ELR (cell line): ENCODE measurements around the gene AHRR.
"Not testable (repeated sequence)": the region's sequence is repeated elsewhere in the genome, so short reads cannot be mapped to it uniquely, and the experiment has no call there.

ENCODE experiments used
- DNase-seq: peaks from one replicate; pipeline ENCODE4 v3.0.0-alpha.2; 2015; ENCODE audit warnings: low read depth

The AHRR gene

DNA sequence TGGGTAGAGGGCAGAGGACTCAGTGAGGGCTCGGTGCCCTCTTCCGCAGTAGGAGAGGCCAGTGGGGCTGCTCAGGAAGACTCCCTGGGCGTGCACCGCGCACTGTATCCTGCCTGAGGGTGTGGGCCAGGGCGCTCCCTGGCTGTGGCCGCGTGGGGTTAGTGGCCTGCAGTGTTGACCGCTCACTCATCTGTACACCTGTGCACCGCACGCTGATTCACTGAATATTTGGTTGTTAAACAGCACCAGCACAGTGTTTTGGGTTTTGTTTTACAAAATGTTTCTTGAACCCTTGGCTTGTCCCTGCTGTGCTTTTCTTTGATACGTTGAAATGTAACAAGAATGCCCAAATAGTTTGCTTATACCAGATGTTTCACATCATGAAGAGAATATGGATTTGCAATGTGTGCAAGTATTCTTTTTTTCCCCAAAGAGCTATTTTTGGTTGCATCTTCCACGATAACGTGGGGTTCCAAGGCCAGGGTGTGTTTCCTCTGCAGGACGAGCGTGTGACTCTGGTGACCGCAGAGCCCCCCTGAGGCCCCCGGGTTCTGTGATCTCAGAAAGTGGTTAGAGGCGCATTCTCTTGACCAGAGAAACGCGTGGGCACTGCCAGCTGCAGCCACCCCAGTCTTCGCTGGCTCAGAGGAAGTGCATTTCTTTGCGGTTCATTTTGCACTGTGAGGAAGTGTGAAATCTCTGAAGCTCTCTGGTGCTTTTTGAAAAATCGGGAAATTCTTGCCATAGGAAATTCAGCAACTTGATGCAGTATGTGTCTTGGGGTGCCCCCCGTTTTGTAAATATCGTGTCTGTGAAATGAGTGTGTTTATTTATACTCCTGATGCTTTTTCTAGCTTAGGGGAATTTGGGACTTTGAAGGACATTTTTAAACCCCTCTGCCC lies 46.9 kb downstream of the AHRR start:
- DNase-seq = peak; percentile 92

- peak; percentile 71 for DNase-seq
Observed at GRCh38 chr5:369151-369868, 47.8 kb downstream of the AHRR start.

DNA sequence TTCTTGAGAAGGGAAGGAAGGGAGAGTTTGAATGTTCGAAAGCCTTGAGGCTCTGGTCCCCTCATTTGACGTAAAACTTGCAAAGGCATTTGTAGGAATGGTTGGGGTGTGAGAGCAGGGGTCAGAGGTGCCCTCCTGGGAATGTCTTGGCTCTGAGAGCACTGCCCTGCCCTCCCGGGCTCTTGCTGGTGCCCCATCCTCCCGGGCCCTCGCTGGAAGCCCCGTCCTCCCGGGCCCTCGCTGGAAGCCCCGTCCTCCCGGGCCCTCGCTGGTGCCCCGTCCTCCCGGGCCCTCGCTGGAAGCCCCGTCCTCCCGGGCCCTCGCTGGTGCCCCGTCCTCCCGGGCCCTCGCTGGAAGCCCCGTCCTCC lies 48.3 kb downstream of the AHRR start:
- not testable (repeated sequence) for DNase-seq

GRCh38 chr5:370311-370958 lies 48.9 kb downstream of the AHRR start:
- no peak for DNase-seq

GRCh38 chr5:370959-371810 lies 49.7 kb downstream of the AHRR start:
- DNase-seq = peak; percentile 44

- peak; percentile 52 for DNase-seq
Observed at GRCh38 chr5:371811-372555, 50.5 kb downstream of the AHRR start.

- no peak for DNase-seq
Observed at GRCh38 chr5:372556-372995, 51.1 kb downstream of the AHRR start.

DNA sequence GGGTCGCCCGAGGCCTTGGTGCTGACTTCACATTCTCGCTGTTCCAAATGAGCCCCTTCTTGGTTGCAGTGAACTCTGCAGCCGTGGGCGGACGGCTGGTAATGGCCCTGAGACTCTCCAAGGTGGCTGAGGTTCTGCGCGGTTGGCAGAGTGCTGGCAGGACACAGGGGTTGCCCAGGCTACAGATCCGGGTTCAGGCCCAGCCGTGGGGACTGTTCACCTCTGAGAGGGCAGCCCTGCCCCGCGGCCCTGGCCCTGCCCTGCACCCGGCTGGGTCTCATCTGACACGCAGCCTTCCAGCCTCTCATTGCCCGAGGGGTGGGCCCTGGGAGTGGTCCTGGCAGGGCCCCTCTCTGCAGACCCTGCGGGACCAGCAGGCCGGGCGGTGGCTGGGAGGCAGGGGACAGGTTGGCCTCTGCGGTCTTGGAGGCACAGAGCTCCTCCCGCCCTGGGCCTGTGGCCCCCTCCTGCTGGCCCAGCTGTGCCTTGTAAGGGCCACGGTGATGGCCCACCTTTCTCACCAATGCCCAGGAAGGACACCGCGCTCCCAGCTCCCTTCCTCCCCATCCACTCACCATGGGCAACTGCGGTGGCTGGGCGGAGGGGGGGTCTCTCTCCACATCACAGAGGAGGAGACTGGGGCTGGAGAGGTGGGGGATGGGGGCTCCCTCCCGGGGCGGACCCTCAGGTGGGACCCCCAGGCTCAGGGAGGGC lies 51.6 kb downstream of the AHRR start:
- DNase-seq = peak; percentile 27

DNA sequence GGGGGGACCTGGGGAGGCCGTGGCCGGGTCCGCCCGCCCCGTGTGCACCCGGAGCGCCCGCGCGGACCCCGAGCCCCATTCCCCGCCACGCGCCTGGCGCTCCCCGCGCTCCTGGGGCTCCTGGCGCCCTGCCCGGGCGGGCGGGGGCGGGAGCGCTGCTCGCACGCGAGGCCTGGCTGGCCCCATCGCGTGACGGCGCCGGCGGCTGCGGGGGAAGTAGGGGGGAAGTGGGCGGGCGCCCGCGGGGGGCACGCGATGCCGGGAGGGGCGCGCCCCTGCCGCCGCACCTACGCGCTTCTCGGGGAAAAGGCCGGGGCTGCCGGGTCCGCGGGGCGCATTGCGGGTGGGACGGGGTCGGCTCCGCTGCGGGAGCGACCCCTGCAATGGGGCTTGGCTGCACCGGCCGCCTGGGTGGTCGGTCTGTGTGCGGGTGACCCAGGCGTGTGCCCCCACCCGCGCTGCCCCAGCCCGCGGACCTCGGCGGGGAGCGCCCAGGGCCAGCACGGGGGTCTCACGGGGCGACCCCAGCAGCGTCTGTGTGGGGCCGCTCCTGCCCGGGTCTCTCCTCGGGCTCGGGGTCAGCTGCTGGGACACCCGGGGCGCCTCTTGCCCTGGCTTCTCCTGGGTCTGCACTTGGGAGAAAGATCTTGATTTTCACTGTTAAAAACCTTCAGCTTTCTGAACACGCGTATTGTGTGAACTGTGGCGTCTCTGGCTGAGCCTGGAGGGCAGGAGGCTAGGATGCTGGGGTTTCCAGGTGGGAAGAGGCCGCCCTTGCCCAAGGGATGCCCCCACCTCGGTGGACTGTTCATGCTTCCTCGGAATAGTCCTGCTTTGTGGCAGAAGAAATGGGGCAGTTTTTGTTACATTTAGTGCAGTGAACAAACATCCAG lies 52.4 kb downstream of the AHRR start:
- DNase-seq = peak; percentile 87

DNA sequence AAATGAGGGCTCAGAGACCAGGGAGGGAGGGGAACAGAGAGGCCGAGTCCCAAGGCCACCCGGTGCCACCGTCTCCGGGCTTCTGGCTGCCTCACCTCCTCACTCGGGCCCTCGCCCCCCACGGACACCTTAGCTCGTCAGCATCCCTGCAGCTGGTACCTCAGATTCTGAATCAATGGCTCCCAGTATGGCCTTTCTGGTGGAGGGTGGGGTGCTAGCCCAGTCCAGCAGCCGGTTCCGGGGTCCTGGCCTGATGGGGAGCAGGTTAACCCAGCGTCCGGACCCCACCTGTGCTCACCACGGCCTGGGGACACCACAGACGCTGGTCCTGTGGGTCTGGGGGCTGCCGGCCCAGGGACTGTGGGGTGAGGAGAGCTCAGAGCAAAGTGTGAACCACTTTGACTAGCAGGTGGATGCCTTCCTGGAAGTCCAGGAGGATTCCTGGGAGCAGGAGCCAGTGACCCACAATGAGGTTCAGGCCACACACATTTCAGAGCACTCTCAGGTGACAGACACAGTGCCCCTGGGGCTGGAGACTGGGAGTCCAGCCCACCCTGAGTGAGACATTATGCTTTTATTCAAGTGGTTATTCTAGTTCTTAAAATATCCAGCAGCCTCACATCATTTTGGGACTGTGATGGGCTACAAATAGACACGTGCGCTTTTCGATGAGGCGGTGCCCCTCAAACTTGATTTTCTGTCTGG lies 53.3 kb downstream of the AHRR start:
- DNase-seq = no peak

DNA sequence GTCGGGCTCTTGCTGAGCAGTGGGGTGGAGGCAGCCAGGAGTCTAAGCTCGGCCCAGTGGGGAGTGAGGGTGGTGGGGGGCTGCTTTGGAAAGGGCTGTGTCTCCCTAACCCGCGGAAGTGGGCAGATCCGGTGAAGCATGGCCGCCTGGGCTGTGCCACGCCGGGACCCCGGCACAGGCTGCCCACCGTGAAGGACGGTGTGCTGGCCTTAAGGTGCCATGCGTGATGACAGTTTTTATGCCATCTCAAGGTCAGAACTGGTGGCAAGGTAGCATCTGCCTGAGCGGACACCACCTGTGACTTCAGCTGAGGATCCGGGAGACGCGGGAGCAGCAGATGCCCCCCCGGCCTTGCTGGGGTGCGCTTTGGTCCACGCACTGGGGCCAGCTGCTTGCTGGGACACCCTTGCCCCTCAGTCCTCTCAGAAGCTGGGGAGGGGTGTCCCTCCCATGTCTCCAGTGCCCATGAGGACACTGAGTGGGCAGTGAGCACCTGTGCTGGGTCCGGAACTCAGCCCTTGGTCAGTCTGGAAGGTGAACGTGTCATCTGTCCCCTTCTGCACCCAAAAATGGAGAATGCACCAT lies 53.9 kb downstream of the AHRR start:
- no peak for DNase-seq

- no peak for DNase-seq
Observed at GRCh38 chr5:375921-376798, 54.6 kb downstream of the AHRR start.

- DNase-seq = no peak
Observed at GRCh38 chr5:376799-377325, 55.3 kb downstream of the AHRR start.

GRCh38 chr5:377326-377981 lies 55.9 kb downstream of the AHRR start:
- DNase-seq = no peak

GRCh38 chr5:378301-378891 lies 56.9 kb downstream of the AHRR start:
- peak; percentile 91 for DNase-seq
